Measurements from ENCODE around the gene ZNF32.

- TF ChIP-seq POLR2A (IDR thresholded peaks at IDR 0.05) (no peak), CTCF (IDR thresholded peaks at IDR 0.05) (no peak)
Measured at GRCh38 chr10:43686414-43686813, 37.7 kb upstream of the ZNF32 start.
